Measurements from ENCODE around the gene AK3. TPM values are rescaled to one million over a fixed set of nuclear protein-coding genes. Genes with fewer than 3 reads are reported as not detected.

Gene AK3
- 28.8 and 29.3 TPM in 2 replicates for total RNA-seq (2014; rRNA removed; shearing (Covaris generic))

GRCh38 chr9:4740638-4741364, at the start of gene AK3:
Gene AK3 (minus strand): TSS chr9:4741202. CDS start chr9:4741087, 115 bp downstream.

GRCh38 chr9:4679268-4680172, 61.5 kb downstream of the AK3 start, which contains the start of gene CDC37L1:
Gene CDC37L1 (plus strand): TSS chr9:4679569. CDS start chr9:4679768, 199 bp downstream.

DNA sequence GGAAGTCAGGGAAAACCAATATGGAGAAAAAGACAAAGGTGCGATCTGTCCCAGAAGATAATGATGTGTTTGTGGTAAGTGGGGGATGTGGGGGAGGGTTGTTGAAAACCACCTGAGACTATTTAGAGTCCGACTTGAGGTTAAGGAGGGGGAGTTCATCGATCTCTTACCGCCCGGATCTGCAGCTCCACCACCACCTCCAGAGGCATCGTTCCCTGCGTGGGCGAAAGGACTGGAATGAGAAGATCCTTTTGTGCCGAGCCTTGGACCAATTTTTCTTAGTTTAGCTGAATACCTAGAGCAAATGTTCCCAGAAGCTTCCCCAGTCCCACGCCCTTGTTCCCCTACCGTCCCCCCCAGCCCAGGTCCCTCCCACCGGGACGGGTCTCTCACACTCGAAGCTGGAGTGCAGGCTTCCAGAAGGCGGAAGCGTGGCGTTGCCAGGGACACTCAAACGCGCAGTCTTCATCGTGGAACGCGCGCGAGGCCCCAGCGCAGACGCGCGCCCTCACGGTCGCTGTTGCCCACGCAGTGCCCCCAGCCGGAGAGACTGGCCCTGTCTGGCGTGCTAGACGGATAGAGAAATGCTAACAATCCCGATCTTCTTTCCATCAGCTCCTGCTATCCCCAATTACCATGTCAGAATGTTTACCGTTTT, 74.8 kb downstream of the AK3 start, which contains the start of gene SPATA6L:
TSS of gene SPATA6L (minus strand) at position 439 of the 658 bp plus-strand sequence. CDS start at position 209, 230 bp downstream.

DNA sequence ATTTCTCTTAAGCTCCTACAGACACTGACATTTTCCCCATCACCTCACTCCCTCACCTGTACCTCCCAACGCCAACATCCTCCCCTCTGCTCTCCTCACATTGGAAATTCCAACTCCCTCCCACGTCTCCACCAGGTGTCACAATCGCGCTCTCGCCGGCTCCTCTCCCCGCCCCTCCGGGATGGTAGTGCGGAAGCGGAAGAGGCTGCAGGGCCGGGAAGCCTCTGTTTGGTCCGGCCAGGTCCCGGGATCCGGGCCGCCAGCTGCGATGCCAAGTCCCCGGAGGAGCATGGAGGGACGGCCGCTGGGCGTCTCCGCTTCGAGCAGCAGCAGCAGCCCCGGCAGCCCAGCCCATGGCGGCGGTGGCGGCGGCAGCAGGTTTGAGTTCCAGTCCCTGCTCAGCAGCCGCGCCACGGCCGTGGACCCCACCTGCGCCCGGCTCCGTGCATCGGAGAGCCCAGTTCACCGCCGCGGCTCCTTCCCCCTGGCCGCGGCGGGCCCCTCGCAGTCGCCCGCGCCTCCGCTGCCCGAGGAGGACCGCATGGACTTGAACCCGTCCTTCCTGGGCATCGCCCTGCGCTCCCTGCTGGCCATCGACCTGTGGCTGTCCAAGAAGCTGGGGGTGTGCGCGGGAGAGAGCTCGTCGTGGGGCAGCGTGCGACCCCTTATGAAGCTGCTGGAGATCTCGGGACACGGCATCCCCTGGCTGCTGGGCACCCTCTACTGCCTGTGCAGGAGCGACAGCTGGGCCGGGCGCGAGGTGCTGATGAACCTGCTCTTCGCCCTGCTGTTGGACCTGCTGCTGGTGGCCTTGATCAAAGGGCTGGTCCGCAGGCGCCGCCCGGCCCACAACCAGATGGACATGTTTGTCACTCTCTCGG, 78.7 kb downstream of the AK3 start, which contains the start of gene PLPP6:
TSS of gene PLPP6 (plus strand) at position 187 of the 881 bp plus-strand sequence. CDS start at position 269, 82 bp downstream.

Other genes starting within 250 kb of the AK3 start
- 11.3 and 12.1 TPM in 2 replicates for gene PLPP6, start 78.9 kb downstream of the AK3 start, total RNA-seq (2014; rRNA removed; shearing (Covaris generic))
- gene SPATA6L, start 74.7 kb downstream of the AK3 start, total RNA-seq (2014; rRNA removed; shearing (Covaris generic)) = 2.1 and 2.3 TPM in 2 replicates
- gene CDC37L1, start 61.6 kb downstream of the AK3 start, total RNA-seq (2014; rRNA removed; shearing (Covaris generic)) = 24.1 and 31.4 TPM in 2 replicates
- gene RCL1, start 51.7 kb upstream of the AK3 start, total RNA-seq (2014; rRNA removed; shearing (Covaris generic)) = 37.3 and 52.4 TPM in 2 replicates
- gene JAK2, start 244.1 kb upstream of the AK3 start, total RNA-seq (2014; rRNA removed; shearing (Covaris generic)) = 3.8 and 4.8 TPM in 2 replicates

Measured in A375 (cell line).